SJCRH30 (cell line): ENCODE measurements around the gene DNAJC30. TPM values are rescaled to one million over a fixed set of nuclear protein-coding genes. Genes with fewer than 3 reads are reported as not detected.
"Not testable (repeated sequence)": the region's sequence is repeated elsewhere in the genome, so short reads cannot be mapped to it uniquely, and the experiment has no call there.

Source experiments
- DNase-seq, 2 experiments: peaks; one replicate each; pipeline ENCODE4 v3.0.0-alpha.2; 2015 to 2020
- H3K27ac ChIP-seq: fragments of 250-450 bp; sonication (Bioruptor Pico); 2 replicates; pipeline ENCODE4 v1.5.1; 2020; ENCODE audit warnings: mild to moderate bottlenecking, moderate library complexity
- H3K27me3 ChIP-seq: fragments of 250-450 bp; sonication (Bioruptor Pico); 2 replicates; pipeline ENCODE4 v1.5.1; 2020; ENCODE audit warnings: mild to moderate bottlenecking, moderate library complexity
- H3K36me3 ChIP-seq: fragments of 250-450 bp; sonication (Bioruptor Pico); 2 replicates; pipeline ENCODE4 v1.5.1; 2020; ENCODE audit warnings: mild to moderate bottlenecking, moderate library complexity
- H3K4me1 ChIP-seq: fragments of 250-450 bp; sonication (Bioruptor Pico); 2 replicates; pipeline ENCODE4 v1.5.1; 2020; ENCODE audit warnings: mild to moderate bottlenecking, moderate library complexity
- H3K4me3 ChIP-seq: fragments of 250-450 bp; sonication (Bioruptor Pico); 2 replicates; pipeline ENCODE4 v1.5.1; 2020; ENCODE audit warnings: mild to moderate bottlenecking, moderate library complexity
- H3K9me3 ChIP-seq: fragments of 250-450 bp; sonication (Bioruptor Pico); replicated peaks from 2 replicates; pipeline ENCODE4 v1.5.1; 2020; ENCODE audit warnings: mild to moderate bottlenecking, moderate library complexity
- total RNA-seq: library from RNA; depleted of rRNA; stranded (reverse); fragments of >200 nt; shearing (Covaris generic); gene quantifications from 2 replicates; pipeline ENCODE4 v1.2.3, GENCODE V29; 2014

Gene DNAJC30
- total RNA-seq, 1 experiment from 2014 or later = 5.1 TPM

DNA sequence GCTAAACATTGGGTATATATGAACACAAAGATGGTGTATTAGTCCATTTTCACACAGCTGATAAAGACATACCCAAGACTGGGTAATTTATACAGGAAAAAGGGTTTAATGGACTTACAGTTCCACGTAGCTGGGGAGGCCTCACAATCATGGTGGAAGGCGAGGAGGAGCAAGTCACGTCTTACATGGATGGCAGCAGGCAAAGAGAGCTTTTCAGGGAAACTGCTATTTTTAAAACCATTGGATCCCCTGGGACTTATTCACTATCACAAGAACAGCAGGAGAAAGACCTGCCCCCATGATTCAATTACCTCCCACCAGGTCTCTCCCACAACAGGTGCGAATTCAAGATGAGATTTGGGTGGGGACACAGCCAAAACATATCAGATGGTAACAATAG is 27.9 kb downstream of the DNAJC30 start:
- not testable (repeated sequence) for H3K4me3 ChIP-seq, H3K9me3 ChIP-seq, H3K36me3 ChIP-seq, H3K27ac ChIP-seq, H3K4me1 ChIP-seq, DNase-seq, H3K27me3 ChIP-seq

DNA sequence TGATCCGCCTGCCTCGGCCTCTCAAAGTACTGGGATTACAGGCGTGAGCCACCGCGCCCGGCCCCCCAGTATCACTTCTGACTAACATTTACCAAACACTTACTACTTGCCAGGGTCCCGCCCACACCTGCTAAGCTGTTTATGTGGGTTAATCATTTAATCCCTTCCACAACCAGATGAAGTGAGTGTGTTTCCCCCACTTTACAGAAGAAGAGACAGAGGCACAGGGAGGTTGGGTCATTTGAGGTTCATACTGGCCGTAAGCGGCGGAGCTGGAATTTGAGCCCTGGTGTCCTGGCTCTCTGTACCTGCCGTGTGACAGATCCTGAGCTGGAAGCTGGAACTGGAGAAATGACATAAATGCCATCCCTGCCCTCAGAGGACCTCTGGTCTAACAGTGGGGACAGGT is 30.7 kb downstream of the DNAJC30 start:
- H3K9me3 ChIP-seq = peaks cover 5% of the 10 kb centered on the region; the same call in 1 of the 2 replicates
- no peaks in the 10 kb centered on the region for H3K36me3 ChIP-seq
- H3K27me3 ChIP-seq = peaks cover 19% of the 10 kb centered on the region
- H3K4me1 ChIP-seq = no peaks in the 10 kb centered on the region
- no peak for DNase-seq
- H3K4me3 ChIP-seq = no peak overlapping the region
- no peak overlapping the region for H3K27ac ChIP-seq

DNA sequence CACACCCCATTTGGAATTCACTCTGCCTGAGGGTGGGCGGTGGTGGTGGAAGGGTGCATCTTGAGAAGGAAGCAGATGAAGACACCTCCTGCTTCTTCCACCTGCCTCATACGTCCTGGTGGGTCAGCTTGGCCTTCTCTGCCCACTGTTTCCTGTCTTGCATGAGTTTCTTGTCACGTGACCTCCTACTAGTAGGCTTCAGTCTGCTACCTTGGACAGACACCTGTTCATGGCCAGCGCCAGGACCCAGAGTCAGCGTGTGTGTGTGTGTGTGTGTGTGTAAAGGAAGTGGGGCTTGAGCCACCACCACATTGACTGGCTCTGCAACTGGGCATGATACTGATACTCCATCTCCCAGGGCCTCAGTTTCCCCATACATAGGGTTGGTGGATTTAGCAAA is 32.7 kb downstream of the DNAJC30 start:
- peaks cover 4% of the 10 kb centered on the region; the same call in 1 of the 2 replicates for H3K9me3 ChIP-seq
- H3K4me3 ChIP-seq = no peak overlapping the region
- H3K27ac ChIP-seq = no peak overlapping the region
- no peaks in the 10 kb centered on the region for H3K36me3 ChIP-seq
- DNase-seq = no peak
- H3K4me1 ChIP-seq = no peaks in the 10 kb centered on the region
- H3K27me3 ChIP-seq = peaks cover 33% of the 10 kb centered on the region

DNA sequence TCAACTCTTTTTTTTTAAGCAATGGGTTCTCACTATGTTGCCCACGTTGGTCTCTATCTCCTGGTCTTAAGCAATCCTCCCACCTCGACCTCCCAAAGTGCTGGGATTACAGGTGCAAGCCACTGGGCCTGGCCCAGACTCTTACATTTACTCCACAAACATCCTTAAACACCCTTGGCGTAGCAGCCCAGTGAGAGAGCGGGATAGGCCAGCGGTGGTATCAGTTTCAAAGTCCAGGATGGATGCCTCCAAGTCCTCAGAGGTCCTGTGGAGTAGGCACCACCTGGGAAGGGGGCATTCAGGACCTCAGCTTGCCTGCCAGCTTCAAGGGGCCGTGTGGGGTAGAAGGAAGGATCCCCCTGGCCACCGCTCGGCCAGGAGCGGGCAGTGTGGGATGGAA is 33.7 kb downstream of the DNAJC30 start:
- no peaks in the 10 kb centered on the region for H3K36me3 ChIP-seq
- no peak overlapping the region for H3K4me3 ChIP-seq
- no peak for DNase-seq
- peaks cover 33% of the 10 kb centered on the region for H3K27me3 ChIP-seq
- no peaks in the 10 kb centered on the region for H3K9me3 ChIP-seq
- no peaks in the 10 kb centered on the region for H3K4me1 ChIP-seq
- no peak overlapping the region for H3K27ac ChIP-seq

DNA sequence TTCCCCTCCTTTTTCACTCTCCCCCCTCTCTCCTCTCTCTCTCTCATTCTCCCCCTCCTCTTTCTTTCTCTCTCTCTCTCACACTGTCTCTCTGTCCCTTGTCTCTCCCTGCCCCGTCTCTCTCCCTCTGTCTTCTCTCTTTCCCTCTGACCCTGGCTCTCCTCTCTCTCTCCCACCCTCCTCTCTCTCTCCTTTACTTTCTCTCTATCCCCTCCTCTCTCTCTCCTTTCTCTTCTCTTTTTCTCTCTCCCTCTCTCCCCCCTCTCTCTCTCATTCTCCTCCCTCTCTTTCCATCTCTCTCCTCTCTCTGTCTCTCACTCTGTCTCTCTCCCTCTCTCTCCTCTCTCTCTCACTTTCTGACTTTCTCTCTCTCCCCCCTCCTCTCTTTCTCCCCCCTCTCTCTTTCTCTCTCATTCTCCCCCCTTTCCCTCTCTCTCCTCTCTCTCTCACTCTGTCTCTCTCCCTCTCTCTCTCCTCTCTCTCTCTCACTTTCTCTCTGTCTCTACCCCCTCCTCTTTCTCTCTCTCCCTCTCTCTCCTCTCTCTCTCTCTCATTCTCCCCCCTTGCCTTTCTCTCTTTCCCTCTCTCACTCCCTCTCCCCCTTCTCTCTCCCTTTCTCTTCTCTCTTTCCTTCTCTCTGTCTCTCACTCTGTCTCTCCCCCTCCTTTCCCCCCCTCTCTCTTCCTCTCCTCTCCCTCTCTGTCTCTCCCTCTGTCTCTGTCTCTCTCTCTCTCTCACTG is 34.5 kb downstream of the DNAJC30 start:
- Histone ChIP-seq H3K9me3 (no peaks in the 10 kb centered on the region), H3K27ac (no peak overlapping the region), H3K4me3 (no peak overlapping the region), H3K4me1 (no peaks in the 10 kb centered on the region), H3K36me3 (no peaks in the 10 kb centered on the region), H3K27me3 (peaks cover 33% of the 10 kb centered on the region)
- no peak for DNase-seq

DNA sequence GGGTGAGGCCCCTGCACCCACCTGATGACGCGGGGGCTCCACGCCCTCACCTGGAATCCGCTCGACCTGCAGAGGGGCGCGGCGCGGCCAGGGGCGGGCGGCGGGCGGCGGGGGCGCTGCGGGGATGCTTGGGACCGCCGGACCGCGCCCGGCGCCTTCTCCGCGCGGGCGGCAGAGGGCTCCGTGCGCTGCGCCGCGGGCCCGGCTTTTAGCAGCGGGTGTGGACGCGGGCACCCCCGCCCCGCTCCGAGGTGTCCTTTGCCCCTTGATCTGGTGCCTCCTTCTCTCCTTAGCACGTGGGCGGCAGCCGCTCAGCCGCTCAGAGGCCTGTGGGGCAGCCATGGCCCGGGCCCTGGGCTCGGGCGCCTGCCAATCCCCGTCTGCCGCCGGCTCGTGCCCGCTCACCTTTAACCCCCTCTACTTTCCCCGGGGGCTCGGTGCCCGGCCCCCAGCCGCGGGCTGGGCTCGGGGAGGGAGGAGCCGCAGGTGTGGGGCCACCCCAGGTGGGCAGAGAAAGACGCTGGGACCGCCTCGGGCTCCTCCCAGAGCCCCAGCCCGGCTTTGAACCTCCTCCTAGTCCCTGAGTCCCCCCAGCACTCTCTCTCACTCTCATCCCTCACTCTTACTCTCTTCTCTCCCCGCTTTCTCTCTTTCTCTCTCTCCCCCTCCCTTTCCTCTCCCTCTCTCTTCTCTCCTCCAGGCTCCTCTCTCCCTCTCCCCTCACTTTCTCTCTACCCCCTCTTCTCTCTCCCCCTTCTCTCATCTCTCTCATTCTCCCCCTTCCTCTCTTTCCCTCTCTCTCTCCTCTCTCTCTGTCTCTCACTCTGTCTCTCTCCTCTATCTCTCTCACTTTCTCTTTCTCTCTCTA is 35.3 kb downstream of the DNAJC30 start:
- no peak for DNase-seq

DNA sequence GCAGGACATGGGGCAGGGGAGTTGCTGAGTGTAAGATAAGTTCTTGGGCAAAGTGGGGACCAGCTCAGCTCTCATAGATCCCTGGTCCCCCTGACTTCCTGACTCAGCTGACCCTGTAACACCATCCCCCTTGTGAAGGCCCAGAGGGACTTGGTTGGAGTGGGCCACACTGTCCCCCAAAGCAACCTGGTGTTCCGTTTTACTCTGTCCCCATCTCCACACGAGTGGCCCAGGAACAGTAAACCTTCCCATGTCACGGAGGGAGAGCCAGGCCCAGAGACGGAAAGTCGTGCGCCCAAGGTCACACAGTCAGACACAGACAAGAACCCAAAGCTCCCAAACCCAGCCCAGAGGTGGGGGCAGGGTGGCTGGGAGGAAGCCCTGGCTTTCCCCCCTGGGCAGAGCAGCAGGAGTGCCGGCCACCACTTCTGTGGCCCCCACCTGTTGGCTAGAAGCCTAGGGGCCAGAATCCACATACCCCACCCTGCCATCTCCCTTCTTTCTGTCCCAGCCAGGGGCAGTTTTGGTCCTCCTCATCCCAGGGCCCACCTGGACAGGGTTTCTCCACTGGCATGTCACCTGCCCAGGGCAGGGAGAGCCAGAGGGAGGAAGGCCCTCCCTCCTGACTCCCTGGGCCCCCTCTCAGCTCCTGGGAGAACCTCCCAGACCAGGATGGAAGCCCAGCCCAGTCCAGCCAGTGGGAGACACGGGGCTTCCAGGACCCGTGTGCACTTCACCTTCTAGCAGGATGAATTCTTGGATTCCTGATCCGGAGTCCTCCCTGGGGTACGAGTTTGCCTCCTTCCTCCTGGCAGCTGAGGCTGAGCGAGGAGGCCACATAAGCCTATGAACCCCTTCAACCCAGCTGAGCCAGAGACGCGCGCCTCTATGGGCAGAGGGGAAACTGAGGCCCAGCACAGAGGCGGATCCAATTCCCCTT is 36.2 kb downstream of the DNAJC30 start:
- Histone ChIP-seq H3K36me3 (no peaks in the 10 kb centered on the region), H3K4me1 (no peaks in the 10 kb centered on the region), H3K27ac (no peak overlapping the region), H3K4me3 (no peak overlapping the region), H3K9me3 (no peaks in the 10 kb centered on the region), H3K27me3 (peaks cover 28% of the 10 kb centered on the region)
- no peak for DNase-seq

More for the DNA sequence above, 35.3 kb downstream of the DNAJC30 start:
- Histone ChIP-seq H3K36me3 (no peaks in the 10 kb centered on the region), H3K27ac (no peak overlapping the region), H3K4me3 (no peak overlapping the region), H3K9me3 (no peaks in the 10 kb centered on the region), H3K4me1 (no peaks in the 10 kb centered on the region), H3K27me3 (peaks cover 33% of the 10 kb centered on the region)

DNA sequence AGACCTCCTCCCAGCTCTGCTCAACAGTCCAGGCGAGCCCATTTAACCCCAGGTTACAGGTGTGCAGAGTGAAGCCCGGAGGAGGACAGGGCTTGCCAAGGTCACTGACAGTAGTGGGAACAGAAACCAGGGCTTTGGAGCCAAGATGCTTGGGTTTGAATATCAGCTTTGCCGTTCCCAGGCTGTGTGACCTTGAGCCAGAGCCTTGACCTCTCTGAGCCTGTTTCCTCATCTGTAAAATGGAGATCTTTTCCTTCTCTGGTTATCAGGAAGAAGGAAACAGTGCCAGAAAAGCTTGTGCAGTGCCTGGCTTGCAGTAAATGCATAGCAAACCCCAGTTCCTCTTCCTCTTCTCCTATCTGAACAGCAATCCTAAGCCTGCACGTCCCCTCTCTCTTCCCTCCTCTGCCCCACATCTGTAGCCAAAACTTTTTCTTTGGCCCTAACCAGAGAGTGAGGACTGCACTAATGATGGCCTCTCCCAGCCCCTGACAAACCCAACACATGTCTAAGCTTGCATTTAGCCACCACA is 37.5 kb downstream of the DNAJC30 start:
- Histone ChIP-seq H3K4me1 (no peaks in the 10 kb centered on the region), H3K27ac (no peak overlapping the region), H3K36me3 (no peaks in the 10 kb centered on the region), H3K9me3 (no peaks in the 10 kb centered on the region), H3K27me3 (peaks cover 27% of the 10 kb centered on the region), H3K4me3 (no peak overlapping the region)
- no peak for DNase-seq

DNA sequence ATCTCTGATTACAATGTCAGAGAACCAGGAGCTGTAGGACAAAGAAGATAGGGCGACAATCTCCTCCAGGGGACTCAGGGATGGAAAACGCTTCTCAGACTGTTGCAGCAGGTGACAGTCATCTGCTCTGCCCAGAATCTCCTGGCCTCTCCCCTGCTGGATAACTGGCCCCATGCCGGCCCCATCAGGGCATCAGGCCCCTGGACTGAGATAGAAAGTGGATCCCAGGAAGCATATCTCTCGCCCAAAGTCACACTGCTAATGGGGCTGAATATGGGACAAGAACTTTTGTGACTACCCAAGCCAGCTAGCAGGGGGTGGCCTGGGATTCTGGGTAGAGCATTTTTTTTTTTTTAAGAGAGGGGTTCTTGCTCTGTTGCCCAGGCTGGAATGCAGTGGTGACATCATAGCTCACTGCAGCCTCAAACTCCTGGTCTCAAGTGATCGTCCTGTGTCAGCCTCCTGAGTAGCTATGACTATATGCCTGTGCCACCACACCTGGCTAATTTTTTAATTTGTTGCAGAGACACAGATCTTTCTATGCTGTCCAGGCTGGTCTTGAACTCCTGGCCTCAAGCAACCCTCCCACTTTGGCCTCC is 38.5 kb downstream of the DNAJC30 start:
- peaks cover 23% of the 10 kb centered on the region for H3K27me3 ChIP-seq

DNA sequence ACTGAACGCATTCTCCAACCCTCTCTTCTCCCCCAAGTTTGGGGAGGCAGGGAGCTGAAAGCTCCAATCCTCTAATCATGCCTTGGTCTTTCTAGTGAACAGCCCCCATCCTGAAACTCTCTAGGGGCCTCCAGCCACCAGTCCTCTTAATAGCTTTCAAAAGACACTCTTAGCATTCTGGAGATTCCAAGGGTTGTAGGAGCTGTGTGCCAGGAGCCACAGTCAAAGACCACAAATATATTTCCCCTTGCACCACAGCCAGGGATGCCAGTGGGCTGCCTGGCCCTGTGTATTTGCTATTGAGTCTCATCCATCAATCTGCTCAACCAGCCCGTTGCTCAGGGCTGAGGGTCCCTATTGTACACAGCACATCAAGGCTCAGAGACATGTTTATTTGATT is 40.4 kb downstream of the DNAJC30 start:
- Histone ChIP-seq H3K4me3 (no peak overlapping the region), H3K9me3 (no peaks in the 10 kb centered on the region), H3K4me1 (no peaks in the 10 kb centered on the region), H3K27me3 (peaks cover 15% of the 10 kb centered on the region), H3K27ac (no peak overlapping the region), H3K36me3 (no peaks in the 10 kb centered on the region)
- DNase-seq = no peak

More for the DNA sequence above, 38.5 kb downstream of the DNAJC30 start:
- H3K9me3 ChIP-seq = no peaks in the 10 kb centered on the region
- no peaks in the 10 kb centered on the region for H3K4me1 ChIP-seq
- DNase-seq = no peak
- no peak overlapping the region for H3K27ac ChIP-seq
- H3K4me3 ChIP-seq = no peak overlapping the region
- no peaks in the 10 kb centered on the region for H3K36me3 ChIP-seq

DNA sequence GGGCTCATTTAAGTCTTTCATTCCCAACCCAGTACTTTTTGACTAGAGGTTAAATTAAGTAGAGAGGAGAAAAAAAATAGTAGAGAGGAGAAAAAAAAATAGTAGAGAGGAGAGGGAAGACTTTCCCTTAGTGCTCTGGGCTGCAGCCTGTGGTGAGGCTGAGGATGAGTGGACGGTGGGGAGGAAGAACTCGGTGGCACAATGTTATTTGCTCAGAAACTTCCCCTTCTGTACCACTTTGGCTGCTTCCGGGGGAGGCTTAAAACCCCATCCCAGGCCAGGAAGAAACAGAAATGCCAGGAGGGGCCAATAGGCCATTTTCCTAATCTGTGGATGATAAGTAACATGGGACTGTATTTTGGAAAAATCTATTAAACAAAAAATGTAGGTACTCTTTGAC is 44.3 kb downstream of the DNAJC30 start:
- H3K9me3 ChIP-seq = no peaks in the 10 kb centered on the region
- H3K27me3 ChIP-seq = peaks cover 6% of the 10 kb centered on the region; the same call in 1 of the 2 replicates
- peaks cover 11% of the 10 kb centered on the region for H3K4me1 ChIP-seq

DNA sequence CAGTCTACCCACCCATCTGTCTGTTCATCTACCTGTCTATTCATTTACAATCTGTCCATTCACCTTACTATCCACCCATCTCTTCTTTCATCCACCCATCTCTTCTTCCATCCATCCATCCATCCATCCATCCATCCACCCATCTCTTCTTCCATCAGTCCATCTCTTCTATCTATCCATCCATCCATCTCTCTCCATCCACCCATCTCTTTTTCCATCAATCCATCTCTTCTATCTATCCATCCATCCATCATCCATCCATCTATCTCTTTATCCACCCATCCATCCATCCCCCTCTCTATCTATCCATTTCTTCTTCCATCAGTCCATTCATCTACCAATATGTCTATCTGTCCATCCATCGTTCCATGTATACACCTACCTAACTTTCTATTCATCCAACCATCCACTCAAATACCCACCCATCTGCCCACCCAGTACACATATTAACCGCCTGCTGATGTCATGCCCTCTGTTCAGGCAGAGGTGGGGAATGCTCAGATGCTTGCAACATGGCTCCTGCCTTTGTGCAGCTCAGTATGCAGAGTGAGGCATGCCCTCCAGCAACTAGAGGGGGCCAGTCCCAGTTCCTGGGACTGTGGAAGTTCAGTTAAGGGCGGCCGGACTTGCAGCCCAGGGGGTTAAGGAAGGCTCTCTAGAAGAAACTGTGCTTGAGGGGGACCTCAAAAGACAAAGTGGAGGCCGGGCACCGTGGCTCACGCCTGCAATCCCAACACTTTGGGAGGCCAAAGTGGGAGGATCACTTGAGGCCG is 47.6 kb downstream of the DNAJC30 start:
- H3K4me1 ChIP-seq = peaks cover 11% of the 10 kb centered on the region
- peaks cover 11% of the 10 kb centered on the region; the same call in 1 of the 2 replicates for H3K27me3 ChIP-seq
- H3K4me3 ChIP-seq = no peak overlapping the region
- H3K36me3 ChIP-seq = no peaks in the 10 kb centered on the region
- no peak for DNase-seq
- H3K9me3 ChIP-seq = no peaks in the 10 kb centered on the region
- H3K27ac ChIP-seq = peak overlapping the region; percentile 18; the same call in 1 of the 2 replicates

More for the DNA sequence above, 44.3 kb downstream of the DNAJC30 start:
- Histone ChIP-seq H3K36me3 (no peaks in the 10 kb centered on the region), H3K4me3 (no peak overlapping the region), H3K27ac (no peak overlapping the region)
- no peak for DNase-seq

DNA sequence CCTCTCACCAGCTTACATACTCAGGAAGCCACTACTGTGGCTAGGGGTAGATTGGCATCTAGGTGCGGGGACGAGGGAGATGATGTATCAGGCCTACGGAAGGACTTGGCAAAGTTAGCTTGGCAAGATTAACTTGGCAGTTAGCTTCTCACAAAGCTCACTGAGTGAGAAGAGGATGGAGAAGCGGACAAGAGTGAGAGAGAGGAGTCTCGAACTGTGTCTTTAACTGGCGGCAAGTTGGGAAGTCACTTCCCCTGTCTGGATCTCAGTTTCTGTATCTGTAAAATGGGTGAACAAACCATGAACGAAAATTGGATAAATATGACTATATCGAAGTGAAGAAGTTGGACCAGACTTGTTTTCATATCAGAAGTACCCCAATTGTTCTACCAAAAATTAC is 49.4 kb downstream of the DNAJC30 start:
- Histone ChIP-seq H3K27ac (no peak overlapping the region), H3K9me3 (no peaks in the 10 kb centered on the region), H3K36me3 (no peaks in the 10 kb centered on the region), H3K4me1 (peaks cover 11% of the 10 kb centered on the region), H3K4me3 (no peak overlapping the region), H3K27me3 (peaks cover 11% of the 10 kb centered on the region; the same call in 1 of the 2 replicates)
- DNase-seq = no peak
